Measurements from ENCODE around the gene CFAP46.

GRCh38 chr10:132774181-132774901, 168.0 kb downstream of the CFAP46 start:
- TF ChIP-seq EZH2 (IDR thresholded peaks at IDR 0.05; ENCODE audit: low read depth, unreplicated experiment) (no peak), POLR2AphosphoS5 (IDR thresholded peaks at IDR 0.05; ENCODE audit: low read depth) (no peak), CTCF (conservative IDR thresholded peaks at IDR 0.05; ENCODE audit: low read depth in 2 of 2) (no peak), EZH2phosphoT487 (IDR thresholded peaks at IDR 0.05; ENCODE audit: unreplicated experiment) (no peak), REST (IDR thresholded peaks at IDR 0.05; ENCODE audit: unreplicated experiment) (no peak), ETS1 (IDR thresholded peaks at IDR 0.05) (no peak), STAT1 (IDR thresholded peaks at IDR 0.05; ENCODE audit: unreplicated experiment) (no peak), JUNB (IDR thresholded peaks at IDR 0.05; ENCODE audit: unreplicated experiment) (no peak), CREB1 (CRISPR knock-in tag; IDR thresholded peaks at IDR 0.05; ENCODE audit: low read depth) (no peak)
